ENCODE results near the gene NISCH.

Gene NISCH

DNA sequence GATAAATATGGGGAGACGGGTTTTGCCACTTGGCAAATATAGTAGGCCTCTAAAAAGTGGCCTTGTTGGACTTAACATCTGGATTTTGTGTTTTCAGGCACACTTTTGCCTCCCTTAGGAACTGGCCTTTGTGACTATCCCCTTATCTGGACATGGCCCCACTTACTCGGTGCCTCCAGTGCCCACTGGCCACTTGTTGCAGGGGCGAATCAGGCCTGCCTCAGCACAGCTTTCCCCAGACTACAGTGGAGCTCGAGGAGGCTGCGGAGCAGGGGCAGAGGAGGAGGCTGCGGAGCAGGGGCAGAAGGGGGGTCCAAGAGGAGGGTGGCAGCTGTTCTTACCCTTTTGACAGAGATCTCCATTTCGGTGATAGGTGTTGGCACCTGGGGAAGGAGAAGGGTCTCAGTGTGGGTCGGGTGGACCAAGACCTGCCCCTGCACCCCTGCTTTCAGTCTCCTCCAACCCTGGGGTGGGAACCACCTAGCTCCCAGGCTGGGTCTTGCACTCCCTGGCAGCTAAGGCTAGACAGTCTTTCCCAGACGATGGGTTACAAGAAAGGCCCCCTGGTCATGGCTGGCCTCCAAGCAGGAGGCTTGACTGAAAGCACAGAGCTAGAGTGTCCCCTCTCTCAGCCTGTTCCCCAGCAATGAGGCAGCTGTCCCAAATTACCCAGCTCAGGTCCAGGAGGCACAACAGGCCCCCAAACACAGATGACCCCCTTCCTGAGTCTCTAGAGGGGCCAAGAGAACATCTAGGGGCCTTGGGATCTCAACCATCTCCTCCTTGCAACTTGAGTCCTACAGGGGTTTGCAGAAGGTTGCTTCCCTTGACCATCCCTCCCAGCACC is 16.6 kb upstream of the NISCH start:
- TF ChIP-seq, protein P1, sequence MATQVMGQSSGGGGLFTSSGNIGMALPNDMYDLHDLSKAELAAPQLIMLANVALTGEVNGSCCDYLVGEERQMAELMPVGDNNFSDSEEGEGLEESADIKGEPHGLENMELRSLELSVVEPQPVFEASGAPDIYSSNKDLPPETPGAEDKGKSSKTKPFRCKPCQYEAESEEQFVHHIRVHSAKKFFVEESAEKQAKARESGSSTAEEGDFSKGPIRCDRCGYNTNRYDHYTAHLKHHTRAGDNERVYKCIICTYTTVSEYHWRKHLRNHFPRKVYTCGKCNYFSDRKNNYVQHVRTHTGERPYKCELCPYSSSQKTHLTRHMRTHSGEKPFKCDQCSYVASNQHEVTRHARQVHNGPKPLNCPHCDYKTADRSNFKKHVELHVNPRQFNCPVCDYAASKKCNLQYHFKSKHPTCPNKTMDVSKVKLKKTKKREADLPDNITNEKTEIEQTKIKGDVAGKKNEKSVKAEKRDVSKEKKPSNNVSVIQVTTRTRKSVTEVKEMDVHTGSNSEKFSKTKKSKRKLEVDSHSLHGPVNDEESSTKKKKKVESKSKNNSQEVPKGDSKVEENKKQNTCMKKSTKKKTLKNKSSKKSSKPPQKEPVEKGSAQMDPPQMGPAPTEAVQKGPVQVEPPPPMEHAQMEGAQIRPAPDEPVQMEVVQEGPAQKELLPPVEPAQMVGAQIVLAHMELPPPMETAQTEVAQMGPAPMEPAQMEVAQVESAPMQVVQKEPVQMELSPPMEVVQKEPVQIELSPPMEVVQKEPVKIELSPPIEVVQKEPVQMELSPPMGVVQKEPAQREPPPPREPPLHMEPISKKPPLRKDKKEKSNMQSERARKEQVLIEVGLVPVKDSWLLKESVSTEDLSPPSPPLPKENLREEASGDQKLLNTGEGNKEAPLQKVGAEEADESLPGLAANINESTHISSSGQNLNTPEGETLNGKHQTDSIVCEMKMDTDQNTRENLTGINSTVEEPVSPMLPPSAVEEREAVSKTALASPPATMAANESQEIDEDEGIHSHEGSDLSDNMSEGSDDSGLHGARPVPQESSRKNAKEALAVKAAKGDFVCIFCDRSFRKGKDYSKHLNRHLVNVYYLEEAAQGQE (IDR thresholded peaks at IDR 0.05; ENCODE audit: low read depth), result no peak
- no peak for TF ChIP-seq TAF1 (IDR thresholded peaks at IDR 0.05; ENCODE audit: low read depth)
- no peak for TF ChIP-seq CREB1 (IDR thresholded peaks at IDR 0.05; ENCODE audit: low read depth)
- TF ChIP-seq ZBTB7A (IDR thresholded peaks at IDR 0.05; ENCODE audit: low read depth), result no peak
- no peak for TF ChIP-seq FOXM1 (IDR thresholded peaks at IDR 0.05; ENCODE audit: borderline replicate concordance, low read depth)
- no peak for TF ChIP-seq USF1 (IDR thresholded peaks at IDR 0.05)
- TF ChIP-seq TCF12 (IDR thresholded peaks at IDR 0.05; ENCODE audit: low read depth), result no peak
- no peak for TF ChIP-seq EP300 (IDR thresholded peaks at IDR 0.05; ENCODE audit: borderline replicate concordance)
- TF ChIP-seq NFIC (IDR thresholded peaks at IDR 0.05), result no peak

- TF ChIP-seq EP300 (IDR thresholded peaks at IDR 0.05; ENCODE audit: borderline replicate concordance) (no peak), FOXM1 (IDR thresholded peaks at IDR 0.05; ENCODE audit: borderline replicate concordance, low read depth) (no peak), CEBPB (IDR thresholded peaks at IDR 0.05) (no peak), TAF1 (IDR thresholded peaks at IDR 0.05; ENCODE audit: low read depth) (no peak), NFIC (IDR thresholded peaks at IDR 0.05) (no peak), EGR1 (IDR thresholded peaks at IDR 0.05) (no peak), TCF12 (IDR thresholded peaks at IDR 0.05; ENCODE audit: low read depth) (no peak), YY1 (IDR thresholded peaks at IDR 0.05; ENCODE audit: low read depth) (no peak), RAD21 (IDR thresholded peaks at IDR 0.05; ENCODE audit: low read depth) (no peak), CREB1 (IDR thresholded peaks at IDR 0.05; ENCODE audit: low read depth) (no peak), TEAD4 (IDR thresholded peaks at IDR 0.05) (no peak), USF1 (IDR thresholded peaks at IDR 0.05) (no peak), ZBTB7A (IDR thresholded peaks at IDR 0.05; ENCODE audit: low read depth) (no peak)
- TF ChIP-seq, protein P2, sequence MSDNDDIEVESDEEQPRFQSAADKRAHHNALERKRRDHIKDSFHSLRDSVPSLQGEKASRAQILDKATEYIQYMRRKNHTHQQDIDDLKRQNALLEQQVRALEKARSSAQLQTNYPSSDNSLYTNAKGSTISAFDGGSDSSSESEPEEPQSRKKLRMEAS (IDR thresholded peaks at IDR 0.05), result no peak
- TF ChIP-seq, protein P1 (IDR thresholded peaks at IDR 0.05; ENCODE audit: low read depth), result no peak
These were observed 15.8 kb upstream of the NISCH start for GRCh38 chr3:52439426-52440248.

DNA sequence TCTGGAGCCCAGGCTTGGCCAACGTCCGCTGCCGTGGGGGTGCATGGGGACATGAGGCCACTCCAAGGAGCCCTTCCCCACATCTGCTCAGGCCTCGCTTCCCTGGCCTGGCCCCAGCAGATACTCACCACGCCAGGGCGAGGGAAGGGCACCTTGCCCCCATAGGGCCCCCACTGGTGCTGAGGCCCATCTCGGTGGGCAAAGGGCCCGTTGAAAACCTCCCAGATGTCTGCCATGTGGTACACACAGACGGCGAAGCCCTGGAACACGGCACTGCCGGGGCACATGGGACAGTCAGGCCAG is 15.2 kb upstream of the NISCH start:
- TF ChIP-seq TAF1 (IDR thresholded peaks at IDR 0.05; ENCODE audit: low read depth) (no peak), TCF12 (IDR thresholded peaks at IDR 0.05; ENCODE audit: low read depth) (no peak), ZBTB7A (IDR thresholded peaks at IDR 0.05; ENCODE audit: low read depth) (no peak), USF1 (IDR thresholded peaks at IDR 0.05) (no peak), CREB1 (IDR thresholded peaks at IDR 0.05; ENCODE audit: low read depth) (no peak), NFIC (IDR thresholded peaks at IDR 0.05) (no peak), CEBPB (IDR thresholded peaks at IDR 0.05) (no peak)

GRCh38 chr3:52440671-52441070 is 14.7 kb upstream of the NISCH start:
- TF ChIP-seq, protein P1 (IDR thresholded peaks at IDR 0.05; ENCODE audit: low read depth), result no peak
- TF ChIP-seq USF1 (IDR thresholded peaks at IDR 0.05) (no peak), EP300 (IDR thresholded peaks at IDR 0.05; ENCODE audit: borderline replicate concordance) (no peak), NFIC (IDR thresholded peaks at IDR 0.05) (no peak), EGR1 (IDR thresholded peaks at IDR 0.05) (no peak), TAF1 (IDR thresholded peaks at IDR 0.05; ENCODE audit: low read depth) (no peak), CEBPB (IDR thresholded peaks at IDR 0.05) (no peak), ZBTB7A (IDR thresholded peaks at IDR 0.05; ENCODE audit: low read depth) (no peak), CREB1 (IDR thresholded peaks at IDR 0.05; ENCODE audit: low read depth) (no peak), FOXM1 (IDR thresholded peaks at IDR 0.05; ENCODE audit: borderline replicate concordance, low read depth) (no peak), TCF12 (IDR thresholded peaks at IDR 0.05; ENCODE audit: low read depth) (no peak), RAD21 (IDR thresholded peaks at IDR 0.05; ENCODE audit: low read depth) (no peak)

All from Ishikawa (cell line).